ENCODE results near the gene ADGRF1.

- no peak for TF ChIP-seq CTCF (IDR thresholded peaks at IDR 0.05)
- no peak for TF ChIP-seq POLR2AphosphoS5 (IDR thresholded peaks at IDR 0.05)
Measured at GRCh38 chr6:47086051-47086770, 44.1 kb upstream of the ADGRF1 start.

All from stomach (tissue), 4 donors.